ENCODE measurements around the gene CLPTM1L.

DNA sequence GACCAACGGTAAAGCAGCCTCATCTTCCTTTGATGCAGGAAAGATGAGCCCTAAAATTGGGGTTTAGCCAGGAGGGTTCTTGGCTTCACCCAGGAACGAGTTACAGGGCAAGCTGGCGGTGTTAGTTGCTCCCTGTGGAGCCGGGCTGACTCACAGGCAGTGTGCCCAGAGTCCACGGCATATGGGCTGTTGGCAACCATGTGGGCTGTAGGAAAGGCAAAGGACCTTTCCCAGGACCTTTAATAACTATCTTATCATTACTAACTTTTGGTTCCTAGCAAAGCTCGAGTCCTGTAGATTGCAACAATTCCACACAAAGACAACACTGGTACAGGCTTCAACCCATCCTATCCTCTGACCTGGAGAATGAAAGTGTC lies 29.8 kb upstream of the CLPTM1L start:
- TF ChIP-seq, protein P1, sequence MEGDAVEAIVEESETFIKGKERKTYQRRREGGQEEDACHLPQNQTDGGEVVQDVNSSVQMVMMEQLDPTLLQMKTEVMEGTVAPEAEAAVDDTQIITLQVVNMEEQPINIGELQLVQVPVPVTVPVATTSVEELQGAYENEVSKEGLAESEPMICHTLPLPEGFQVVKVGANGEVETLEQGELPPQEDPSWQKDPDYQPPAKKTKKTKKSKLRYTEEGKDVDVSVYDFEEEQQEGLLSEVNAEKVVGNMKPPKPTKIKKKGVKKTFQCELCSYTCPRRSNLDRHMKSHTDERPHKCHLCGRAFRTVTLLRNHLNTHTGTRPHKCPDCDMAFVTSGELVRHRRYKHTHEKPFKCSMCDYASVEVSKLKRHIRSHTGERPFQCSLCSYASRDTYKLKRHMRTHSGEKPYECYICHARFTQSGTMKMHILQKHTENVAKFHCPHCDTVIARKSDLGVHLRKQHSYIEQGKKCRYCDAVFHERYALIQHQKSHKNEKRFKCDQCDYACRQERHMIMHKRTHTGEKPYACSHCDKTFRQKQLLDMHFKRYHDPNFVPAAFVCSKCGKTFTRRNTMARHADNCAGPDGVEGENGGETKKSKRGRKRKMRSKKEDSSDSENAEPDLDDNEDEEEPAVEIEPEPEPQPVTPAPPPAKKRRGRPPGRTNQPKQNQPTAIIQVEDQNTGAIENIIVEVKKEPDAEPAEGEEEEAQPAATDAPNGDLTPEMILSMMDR (IDR thresholded peaks at IDR 0.05), result no peak
- TF ChIP-seq POLR2AphosphoS5 (IDR thresholded peaks at IDR 0.05) (no peak), EP300 (IDR thresholded peaks at IDR 0.05) (no peak)

Data from suprapubic skin (tissue), 4 donors.